Heart right ventricle (tissue), 16 donors: Measurements from ENCODE around the gene PSME2. TPM values are rescaled to one million over a fixed set of nuclear protein-coding genes. Genes with fewer than 3 reads are reported as not detected.

Source experiments
- ATAC-seq, 8 donors: fragments of 200-7000 bp; cut with Tn5 transposase; one replicate each; pipeline ENCODE4 v1.9.1; 2020; ENCODE audit warnings: mild to moderate bottlenecking in 8 of 8, moderate library complexity in 8 of 8, moderate number of reproducible peaks in 1 of 8
- DNase-seq, 2 donors: peaks; one replicate each; pipeline ENCODE4 v3.0.0-alpha.2; 2020
- H3K27ac ChIP-seq, 10 donors: fragments of 200-600 bp; sonication (generic) in 2 of 10; one replicate each; pipeline versions ENCODE4 v1.5.0 to v1.8.0; 2020 to 2022; ENCODE audit warnings: mild to moderate bottlenecking in 3 of 10
- H3K27me3 ChIP-seq, 7 donors: fragments of 200-600 bp; one replicate each; pipeline ENCODE4 v1.8.0; 2021 to 2022; ENCODE audit warnings: mild to moderate bottlenecking in 2 of 7
- H3K36me3 ChIP-seq, 9 donors: fragments of 200-600 bp; sonication (generic) in 1 of 9; one replicate each; pipeline versions ENCODE4 v1.5.0 to v1.8.0; 2020 to 2022; ENCODE audit warnings: mild to moderate bottlenecking in 2 of 9
- H3K4me1 ChIP-seq, 9 donors: fragments of 200-600 bp; sonication (generic) in 1 of 9; one replicate each; pipeline versions ENCODE4 v1.5.0 to v1.8.0; 2020 to 2022; ENCODE audit warnings: mild to moderate bottlenecking in 4 of 9
- H3K4me3 ChIP-seq, 10 donors: fragments of 200-600 bp; sonication (generic) in 2 of 10; one replicate each; pipeline versions ENCODE4 v1.5.0 to v1.8.0; 2020 to 2022; ENCODE audit warnings: mild to moderate bottlenecking in 7 of 10, moderate library complexity in 2 of 10
- H3K9me3 ChIP-seq, 11 donors: fragments of 200-600 bp in 10 of 11; sonication (generic) in 2 of 11; one replicate each; pipeline versions ENCODE4 v1.5.0 to v1.8.0; 2013 to 2022; ENCODE audit warnings: mild to moderate bottlenecking in 2 of 11, control low read depth in 1 of 11, moderate library complexity in 1 of 11
- CTCF ChIP-seq, 9 donors: fragments of 200-600 bp; sonication (generic) in 2 of 9; IDR thresholded peaks; one replicate each; pipeline versions ENCODE4 v1.5.0 to v1.8.0; 2021 to 2022; ENCODE audit warnings: antibody characterized with exemption in 9 of 9, mild to moderate bottlenecking in 5 of 9, moderate library complexity in 1 of 9
- WGBS, 2 donors: extraction: QIAGEN DNeasy Blood & Tissue Kit; methylation state at CpG; one replicate each; pipeline ENCODE4 v1.1.7; 2013; ENCODE audit warnings: inconsistent platforms in 1 of 2; 5-methylcytosine and 5-hydroxymethylcytosine counted together
- intact Hi-C, 10 donors: fragments of 100-400 bp; cut with DNase I; formaldehyde crosslinking; loops; one replicate each; pipeline versions ENCODE4 v1.11.1 to v1.14.2; 2022
- polyA plus RNA-seq, 2 donors: library from polyadenylated mRNA; stranded (reverse); fragments of 200-250 nt; gene quantifications; one replicate each; pipeline ENCODE4 v1.2.3, GENCODE V29; 2013
- total RNA-seq, 10 donors: library from RNA; stranded (reverse); fragmentation: NEBNext Ultra II Directional in 3 of 10; extraction: Animal tissue kit (Norgen Biotek cat#: 25700) in 3 of 10; gene quantifications; one replicate each; pipeline versions ENCODE4 v1.2.1 to v1.2.4, GENCODE V29; 2021 to 2023
- donor health status: Arrhythmogenic right ventricular cardiomyopathy.
- donor health status: ischemic (EF 13 %, LVEDD 7.1; RV severe dilation, severe dysfunction).
- donor health status: healthy with polysubstance abuse.
- donor health status: DM: no; HTN: yes; CAD: no.
- donor health status: DM: no; HTN: no; CAD: no.
- donor health status: ischemic (EF 25% LVEDD 6.9; RV normal size, moderate dysfunction).
- donor health status: ischemic (EF 25% LVEDD 5.7; RV mildly dilated, moderate dysfunction).
- donor health status: healthy.
- donor health status: DM: yes; HTN: yes; CAD: no.
- donor health status: Ischemic cardiomyopathy.
- donor health status: ischemic (EF 35%, LVEDD 5.7; RV mildly dilated, moderate dysfunction).
- donor health status: nonischemic (EF 11% LVEDD 7.7; RV severe dilation, severe dysfunction).
- donor health status: DM: yes; HTN: yes; CAD: no.
- donor health status: PGD.
- donor health status: ischemic (EF 29% LVEDD 5.4; RV normal size, mild dysfunction).
- donor health status: nonischemic (EF 23%, LVEDD 6.1; RV moderate dilation, normal function).

Gene PSME2
- total and polyA plus RNA-seq, 12 donors = 62.6 to 347 (median 85.5) TPM

DNA sequence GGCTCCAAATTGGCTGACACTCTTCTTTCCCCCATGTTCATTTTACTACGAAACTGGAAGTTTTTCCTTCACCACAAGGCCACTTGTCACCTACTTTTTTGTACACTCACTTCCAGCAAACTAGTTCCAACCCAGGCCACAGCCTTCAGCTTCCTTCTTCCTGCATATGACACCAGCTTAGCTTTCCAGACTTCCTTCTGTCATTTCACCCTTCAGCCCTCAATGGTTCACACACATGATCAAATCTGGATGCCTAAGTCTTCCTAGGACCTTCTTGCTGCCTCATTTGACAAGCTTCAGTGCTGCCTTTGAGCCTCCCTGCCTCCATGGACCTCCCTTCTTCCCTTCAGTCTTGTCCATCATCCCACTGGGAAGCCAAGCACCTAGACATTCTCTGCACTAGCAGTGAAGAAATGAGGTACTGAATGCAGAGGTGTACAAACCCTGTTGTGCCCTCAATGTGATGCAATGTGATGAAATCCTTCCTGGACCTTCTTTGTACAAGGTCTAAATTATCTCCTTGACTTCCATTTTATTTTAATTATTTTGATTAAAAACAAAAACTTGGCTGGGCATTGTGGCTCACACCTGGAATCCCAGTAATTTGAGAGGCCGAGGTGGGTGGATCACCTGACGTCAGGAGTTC is 21.2 kb upstream of the PSME2 start:
- intact Hi-C loops = no loop called here
- no peaks in the 10 kb centered on the region for H3K27me3 ChIP-seq
- H3K36me3 ChIP-seq = peaks cover 10 to 88% (median 48%) of the 10 kb centered on the region in 9 donors
- no peaks in the 10 kb centered on the region for H3K9me3 ChIP-seq
- peaks cover 4 to 63% (median 24%) of the 10 kb centered on the region in 9 donors for H3K4me1 ChIP-seq
- 86 to 88% methylated on average over 3 of the region's 3 CpGs for WGBS, 2 donors
- ATAC-seq (no peak), DNase-seq (no peak)
- H3K27ac ChIP-seq = peak overlapping the region in 1 of 10 donors; percentile 67
- no peak for TF ChIP-seq CTCF (IDR thresholded peaks at IDR 0.05)
- no peak overlapping the region for H3K4me3 ChIP-seq

- intact Hi-C loops = no loop called here
- H3K27ac ChIP-seq = no peak overlapping the region
- no peak for TF ChIP-seq CTCF (IDR thresholded peaks at IDR 0.05)
- H3K36me3 ChIP-seq = peaks cover 10 to 89% (median 48%) of the 10 kb centered on the region in 9 donors
- H3K4me1 ChIP-seq = peaks cover 5 to 61% (median 21%) of the 10 kb centered on the region in 9 donors
- no peak for ATAC-seq
- WGBS, 2 donors = 94 to 95% methylated on average over 5 of the region's 5 CpGs
- no peaks in the 10 kb centered on the region for H3K27me3 ChIP-seq
- no peaks in the 10 kb centered on the region for H3K9me3 ChIP-seq
- no peak for DNase-seq
- H3K4me3 ChIP-seq = no peak overlapping the region
Measured at GRCh38 chr14:24165785-24166184, 19.4 kb upstream of the PSME2 start.

DNA sequence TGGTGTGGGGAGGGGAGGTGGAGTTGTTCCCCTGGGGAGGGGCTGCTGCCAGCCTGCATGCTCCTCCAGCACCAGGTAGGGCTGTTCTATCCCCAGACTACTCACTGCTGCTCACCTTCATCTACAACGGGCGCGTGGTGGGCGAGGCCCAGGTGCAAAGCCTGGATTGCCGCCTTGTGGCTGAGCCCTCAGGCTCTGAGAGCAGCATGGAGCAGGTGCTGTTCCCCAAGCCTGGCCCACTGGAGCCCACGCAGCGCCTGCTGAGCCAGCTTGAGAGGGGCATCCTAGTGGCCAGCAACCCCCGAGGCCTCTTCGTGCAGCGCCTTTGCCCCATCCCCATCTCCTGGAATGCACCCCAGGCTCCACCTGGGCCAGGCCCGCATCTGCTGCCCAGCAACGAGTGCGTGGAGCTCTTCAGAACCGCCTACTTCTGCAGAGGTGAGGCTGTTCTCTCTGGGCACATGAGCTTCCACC is 18.1 kb upstream of the PSME2 start:
- Histone ChIP-seq H3K9me3 (no peaks in the 10 kb centered on the region), H3K27me3 (no peaks in the 10 kb centered on the region), H3K4me1 (peaks cover 9 to 61% (median 27%) of the 10 kb centered on the region in 9 donors), H3K36me3 (peaks cover 10 to 90% (median 48%) of the 10 kb centered on the region in 9 donors), H3K27ac (no peak overlapping the region), H3K4me3 (no peak overlapping the region)
- ATAC-seq (no peak), DNase-seq (no peak)
- intact Hi-C loops = loop anchor here in 1 of 10 donors (5.0 kb wide), 1 partner anchor 52 kb away; the partner anchor contains the start of genes DCAF11 and NRL
- WGBS, 2 donors = 93 to 96% methylated on average over 14 of the region's 14 CpGs
- no peak for TF ChIP-seq CTCF (IDR thresholded peaks at IDR 0.05)

DNA sequence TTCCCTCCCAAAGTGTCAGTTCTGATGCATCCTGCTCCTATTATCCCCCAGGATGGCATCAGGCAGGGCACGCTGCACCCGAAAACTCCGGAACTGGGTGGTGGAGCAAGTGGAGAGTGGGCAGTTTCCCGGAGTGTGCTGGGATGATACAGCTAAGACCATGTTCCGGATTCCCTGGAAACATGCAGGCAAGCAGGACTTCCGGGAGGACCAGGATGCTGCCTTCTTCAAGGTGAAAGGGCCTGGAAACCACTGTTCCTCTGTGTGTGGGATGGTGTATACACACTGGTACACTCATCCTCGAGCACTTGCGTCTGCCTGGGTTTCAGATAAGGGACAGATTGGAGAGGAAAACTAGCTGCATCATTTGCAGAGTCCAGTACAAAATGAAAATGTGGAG is 15.7 kb upstream of the PSME2 start:
- H3K36me3 ChIP-seq = peaks cover 10 to 88% (median 52%) of the 10 kb centered on the region in 9 donors
- H3K9me3 ChIP-seq = no peaks in the 10 kb centered on the region
- DNase-seq (no peak), ATAC-seq (peak in 5 of 8 donors; percentile 1 to 15 (median 5))
- 38 to 39% methylated on average over 8 of the region's 8 CpGs for WGBS, 2 donors
- intact Hi-C loops = loop anchor here in 1 of 10 donors (5.0 kb wide), 1 partner anchor 50 kb away; the partner anchor contains the start of genes DCAF11 and NRL
- H3K4me3 ChIP-seq = peak overlapping the region; percentile 50 to 89 (median 66)
- no peak for TF ChIP-seq CTCF (IDR thresholded peaks at IDR 0.05)
- H3K27ac ChIP-seq = peak overlapping the region; percentile 92 to 100 (median 96)
- no peaks in the 10 kb centered on the region for H3K27me3 ChIP-seq
- peaks cover 9 to 60% (median 27%) of the 10 kb centered on the region in 9 donors for H3K4me1 ChIP-seq
